Subcutaneous adipose tissue (tissue), 4 donors: ENCODE results near the gene UEVLD. TPM values are rescaled to one million over a fixed set of nuclear protein-coding genes. Genes with fewer than 3 reads are reported as not detected.

Source experiments
- CTCF ChIP-seq: fragments of 450-650 bp; IDR thresholded peaks from one replicate; pipeline ENCODE4 v1.5.1; 2016; ENCODE audit warnings: low read depth, mild to moderate bottlenecking, control low read depth, antibody characterized with exemption, moderate library complexity
- total RNA-seq, 4 donors: library from RNA; depleted of rRNA; stranded (reverse); fragments of >200 nt; gene quantifications; one replicate each; pipeline ENCODE4 v1.1.0, GENCODE V29; 2016

The UEVLD gene
- total RNA-seq, 4 donors from 2014 or later: 18.6 to 67.0 (median 29.8) TPM

GRCh38 chr11:18495271-18495670 lies 93.3 kb downstream of the UEVLD start:
- TF ChIP-seq CTCF: no peak

GRCh38 chr11:18493310-18493709 lies 95.2 kb downstream of the UEVLD start:
- TF ChIP-seq CTCF: no peak

- no peak for TF ChIP-seq CTCF
Observed at GRCh38 chr11:18492888-18493287, 95.6 kb downstream of the UEVLD start.

GRCh38 chr11:18491924-18492323 lies 96.6 kb downstream of the UEVLD start:
- no peak for TF ChIP-seq CTCF

GRCh38 chr11:18490736-18491485 lies 97.6 kb downstream of the UEVLD start:
- no peak for TF ChIP-seq CTCF

GRCh38 chr11:18490319-18490718 lies 98.2 kb downstream of the UEVLD start:
- TF ChIP-seq CTCF: no peak

GRCh38 chr11:18485913-18486528 lies 102.5 kb downstream of the UEVLD start:
- TF ChIP-seq CTCF: no peak

Other genes starting within 250 kb of the UEVLD start
- 100 to 1,000 TPM; 504 to 615 (median 514) TPM for gene LDHA, start 194.2 kb downstream of the UEVLD start, total RNA-seq
- gene LDHC, start 176.4 kb downstream of the UEVLD start, total RNA-seq: not detected
- gene LDHAL6A, start 132.9 kb downstream of the UEVLD start, total RNA-seq: not detected
- gene TSG101, start 61.8 kb downstream of the UEVLD start, total RNA-seq: 100 to 1,000 TPM in 1 of 4 donors, 10 to 100 TPM in 3; 62.1 to 134 (median 79.7) TPM
- gene MISFA, start 11.1 kb upstream of the UEVLD start, total RNA-seq: 1 to 10 TPM in 3 of 4 donors, not detected in 1; 1.5 to 5.3 (median 3.1) TPM
- 10 to 100 TPM; 16.7 to 22.6 (median 20.2) TPM for gene SPTY2D1, start 45.6 kb upstream of the UEVLD start, total RNA-seq
- 10 to 100 TPM in 2 of 4 donors, 1 to 10 TPM in 2; 3.4 to 16.1 (median 10.1) TPM for gene TMEM86A, start 110.0 kb upstream of the UEVLD start, total RNA-seq
- not detected for gene IGSF22, start 137.5 kb upstream of the UEVLD start, total RNA-seq
- under 1 TPM in 3 of 4 donors, not detected in 1; 0.38 to 0.65 (median 0.44) TPM for gene PTPN5, start 203.1 kb upstream of the UEVLD start, total RNA-seq